ENCODE results near the gene GPX8. TPM values are rescaled to one million over a fixed set of nuclear protein-coding genes. Genes with fewer than 3 reads are reported as not detected.

Gene GPX8
- total RNA-seq, 1 donor from 2014 or later: 12.1 TPM

GRCh38 chr5:55146080-55146479 lies 13.9 kb upstream of the GPX8 start:
- Histone ChIP-seq H3K36me3 (ENCODE audit: control insufficient read depth, insufficient read depth, low read length) (no peaks in the 10 kb centered on the region), H3K4me3 (ENCODE audit: low read depth, low read length) (no peak overlapping the region), H3K27me3 (ENCODE audit: control insufficient read depth, insufficient read depth, low read length) (peaks cover 9% of the 10 kb centered on the region)
- DNase-seq (ENCODE audit: low read depth): no peak
- no peak for FAIRE-seq
- no peak for TF ChIP-seq CTCF (IDR thresholded peaks at IDR 0.05; ENCODE audit: insufficient read depth, low read length, severe bottlenecking)

DNA sequence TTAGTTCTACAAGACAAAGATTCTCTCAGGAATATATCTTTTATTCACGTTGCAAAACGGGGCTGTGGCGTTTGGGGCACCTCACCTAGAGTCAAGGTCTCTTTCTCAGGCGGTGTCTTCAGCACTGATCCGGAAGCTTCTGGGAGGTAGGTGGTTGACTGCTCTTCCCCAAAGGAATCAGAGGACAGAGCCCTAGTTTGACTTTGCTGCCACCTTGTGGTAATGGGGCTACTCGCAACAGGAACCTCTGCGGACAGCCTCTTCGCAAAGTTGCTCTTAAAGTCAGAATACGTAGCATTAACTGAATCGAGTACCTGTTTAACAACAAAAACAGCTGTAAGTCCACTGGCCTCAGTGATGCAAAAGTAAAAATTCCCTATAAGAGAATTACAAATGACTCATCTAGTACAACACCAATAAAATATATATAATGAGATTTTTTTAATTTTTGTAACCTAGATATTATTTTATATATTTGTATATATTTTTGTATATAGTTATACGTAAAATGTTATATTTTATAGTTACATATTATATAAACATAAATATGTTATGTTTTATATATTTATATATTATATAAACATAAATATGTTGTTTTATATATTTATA lies 13.3 kb upstream of the GPX8 start:
- FAIRE-seq: no peak
- no peak overlapping the region for H3K4me3 ChIP-seq (ENCODE audit: low read depth, low read length)
- TF ChIP-seq CTCF (IDR thresholded peaks at IDR 0.05; ENCODE audit: insufficient read depth, low read length, severe bottlenecking): peak; percentile 97
- peak; percentile 80 for DNase-seq (ENCODE audit: low read depth)
- H3K27me3 ChIP-seq (ENCODE audit: control insufficient read depth, insufficient read depth, low read length): peaks cover 9% of the 10 kb centered on the region
- no peaks in the 10 kb centered on the region for H3K36me3 ChIP-seq (ENCODE audit: control insufficient read depth, insufficient read depth, low read length)

- DNase-seq (ENCODE audit: low read depth) (peak; percentile 50), FAIRE-seq (no peak)
- no peak for TF ChIP-seq CTCF (IDR thresholded peaks at IDR 0.05; ENCODE audit: insufficient read depth, low read length, severe bottlenecking)
- Histone ChIP-seq H3K36me3 (ENCODE audit: control insufficient read depth, insufficient read depth, low read length) (no peaks in the 10 kb centered on the region), H3K4me3 (ENCODE audit: low read depth, low read length) (no peak overlapping the region), H3K27me3 (ENCODE audit: control insufficient read depth, insufficient read depth, low read length) (peaks cover 6% of the 10 kb centered on the region)
Observed at GRCh38 chr5:55149308-55149795, 10.6 kb upstream of the GPX8 start.

GRCh38 chr5:55151923-55152842 lies 7.8 kb upstream of the GPX8 start:
- no peaks in the 10 kb centered on the region for H3K27me3 ChIP-seq (ENCODE audit: control insufficient read depth, insufficient read depth, low read length)
- no peaks in the 10 kb centered on the region for H3K36me3 ChIP-seq (ENCODE audit: control insufficient read depth, insufficient read depth, low read length)
- H3K4me3 ChIP-seq (ENCODE audit: low read depth, low read length): no peak overlapping the region
- FAIRE-seq (peak; percentile 77), DNase-seq (ENCODE audit: low read depth) (peak; percentile 94)
- no peak for TF ChIP-seq CTCF (IDR thresholded peaks at IDR 0.05; ENCODE audit: insufficient read depth, low read length, severe bottlenecking)

DNA sequence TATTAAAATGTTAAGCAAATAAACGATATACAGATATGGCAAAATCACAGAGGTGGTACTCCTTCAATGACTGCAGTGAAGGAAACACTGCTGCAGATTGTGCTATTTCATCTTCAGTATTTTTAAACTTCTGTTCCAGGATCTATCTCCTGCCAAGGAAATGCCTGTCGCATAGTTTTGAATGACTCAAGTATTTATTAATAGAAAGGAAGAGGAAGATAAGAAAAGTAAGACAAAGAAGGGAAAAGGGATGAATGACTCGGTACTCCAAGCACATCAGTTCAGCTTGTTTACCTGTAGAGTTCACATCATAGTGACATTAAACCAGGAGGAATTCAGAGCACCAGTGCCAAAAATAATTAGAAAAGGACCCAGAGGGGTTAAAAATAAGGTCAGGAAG lies 5.1 kb upstream of the GPX8 start:
- no peak for FAIRE-seq

More for the DNA sequence above, 5.1 kb upstream of the GPX8 start:
- H3K27me3 ChIP-seq (ENCODE audit: control insufficient read depth, insufficient read depth, low read length): no peaks in the 10 kb centered on the region
- TF ChIP-seq CTCF (IDR thresholded peaks at IDR 0.05; ENCODE audit: insufficient read depth, low read length, severe bottlenecking): no peak
- peak; percentile 68 for DNase-seq (ENCODE audit: low read depth)
- no peaks in the 10 kb centered on the region for H3K36me3 ChIP-seq (ENCODE audit: control insufficient read depth, insufficient read depth, low read length)
- H3K4me3 ChIP-seq (ENCODE audit: low read depth, low read length): no peak overlapping the region

Data from bronchial epithelial cell (primary cell).